ENCODE results near the gene TNFRSF6B.
"Not testable (repeated sequence)": the region's sequence is repeated elsewhere in the genome, so short reads cannot be mapped to it uniquely, and the experiment has no call there.

The TNFRSF6B gene

DNA sequence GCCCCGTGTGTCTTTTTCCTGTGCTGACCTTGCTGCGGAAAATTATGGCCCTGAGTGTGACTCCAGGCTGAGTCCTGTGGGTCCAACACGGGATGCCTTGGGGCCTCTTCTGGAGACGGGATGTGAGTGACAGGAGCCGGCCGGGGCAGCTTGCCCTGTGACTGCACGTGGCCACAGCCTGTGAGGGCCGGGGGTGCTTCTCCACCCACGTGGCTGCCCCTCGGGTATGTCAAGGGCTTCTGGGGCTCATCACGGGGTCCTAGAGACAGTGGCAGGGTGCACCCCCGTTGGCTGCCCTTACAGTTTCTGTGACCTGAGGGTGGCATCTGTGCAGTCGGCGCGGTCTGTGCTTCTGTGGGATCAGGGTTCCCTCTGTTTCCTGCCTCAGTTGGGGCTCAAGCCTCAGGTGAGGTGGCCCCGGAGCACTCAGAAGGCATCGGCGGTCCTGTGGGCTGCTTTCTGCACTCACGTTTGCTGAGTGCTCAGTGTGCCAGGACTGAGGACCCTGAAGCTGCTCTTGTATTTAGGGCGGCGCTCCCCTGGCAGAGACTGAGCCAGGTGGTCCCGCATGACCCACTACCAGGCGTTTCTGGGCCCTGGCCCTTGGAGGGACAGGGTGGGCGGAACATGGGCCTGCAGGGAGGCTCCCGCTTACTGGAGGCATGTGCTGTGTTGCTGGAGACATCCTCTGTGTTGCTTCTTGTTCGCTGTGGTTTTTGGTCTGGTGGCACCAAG lies 33.0 kb upstream of the TNFRSF6B start:
- no peak for TF ChIP-seq CTCF (IDR thresholded peaks at IDR 0.05; ENCODE audit: insufficient read depth, low read depth, low read length, missing control alignments)
- H3K4me3 ChIP-seq (ENCODE audit: low read length) = no peak overlapping the region
- DNase-seq (ENCODE audit: low read depth) = no peak

DNA sequence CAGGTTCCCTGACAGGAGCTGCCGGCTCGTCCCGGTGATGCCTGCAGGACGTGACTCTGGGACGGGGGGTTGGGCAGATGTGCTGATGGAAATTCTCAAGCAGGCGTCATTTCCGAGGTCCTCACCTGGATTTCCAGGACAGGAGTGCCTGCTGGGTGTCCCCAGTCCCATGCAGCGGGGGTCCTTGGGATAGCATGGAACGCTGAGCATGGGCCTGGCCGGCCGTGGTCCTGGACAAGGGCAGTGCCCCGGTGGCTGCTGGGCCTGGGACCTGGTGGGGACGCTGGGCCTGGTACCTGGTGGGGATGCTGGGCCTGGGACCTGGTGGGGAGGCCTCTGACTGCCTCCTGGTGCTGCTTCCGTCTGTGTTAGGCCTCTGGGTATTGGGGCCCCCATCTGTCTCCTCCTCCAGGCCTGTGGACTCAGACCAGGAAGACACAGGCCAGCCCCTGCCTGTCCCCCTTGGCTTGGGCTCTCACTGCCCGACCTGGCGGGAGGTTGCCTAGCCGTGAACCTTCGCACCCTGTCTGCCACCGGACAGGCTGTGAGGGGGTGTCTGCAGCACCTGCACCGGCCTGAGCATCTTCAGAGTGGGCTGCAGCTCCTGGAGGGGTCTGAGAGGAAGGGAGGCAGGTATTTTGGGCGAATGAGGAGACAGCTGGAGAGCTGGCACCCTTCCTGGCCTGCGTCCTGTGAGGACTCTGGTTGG lies 32.2 kb upstream of the TNFRSF6B start:
- H3K4me3 ChIP-seq (ENCODE audit: low read length) = no peak overlapping the region
- no peak for TF ChIP-seq CTCF (IDR thresholded peaks at IDR 0.05; ENCODE audit: insufficient read depth, low read depth, low read length, missing control alignments)
- DNase-seq (ENCODE audit: low read depth) = no peak

DNA sequence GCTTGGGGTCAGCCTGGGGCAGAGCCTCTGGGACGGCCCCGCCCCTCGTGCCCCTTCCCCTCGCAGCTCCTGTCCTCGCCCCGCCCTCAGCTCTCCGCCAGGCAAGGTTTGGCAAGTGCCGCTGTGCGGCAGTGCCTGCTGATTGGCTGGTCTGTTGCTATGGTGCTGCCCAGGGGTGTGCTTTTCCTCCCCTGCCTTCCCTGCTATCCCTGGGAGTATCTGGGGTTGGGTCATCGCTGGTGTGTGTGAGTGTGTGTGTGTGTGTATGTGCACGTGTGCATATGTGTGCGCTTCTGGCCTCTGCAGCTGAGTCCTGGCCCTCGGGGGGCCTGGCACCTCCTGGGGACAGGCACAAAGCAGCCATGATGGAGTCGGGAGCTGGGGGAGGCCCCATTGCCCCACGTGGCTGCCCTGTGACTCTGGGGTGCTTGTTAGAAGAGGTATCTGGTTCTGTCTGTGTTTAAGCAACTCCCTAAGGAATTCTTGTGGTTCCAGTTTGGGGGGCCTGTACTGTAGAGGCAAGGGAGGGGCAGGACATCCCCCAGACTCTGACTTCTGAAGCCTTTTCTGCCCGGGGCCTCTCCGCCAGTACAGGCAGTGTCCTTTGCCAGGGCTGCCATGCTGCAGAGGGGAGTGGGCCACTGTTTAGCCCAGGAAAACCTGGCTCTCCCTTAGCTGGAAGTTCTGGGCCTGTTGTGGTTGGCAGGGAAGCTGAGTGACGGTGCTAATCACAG lies 31.4 kb upstream of the TNFRSF6B start:
- TF ChIP-seq CTCF (IDR thresholded peaks at IDR 0.05; ENCODE audit: insufficient read depth, low read depth, low read length, missing control alignments) = no peak
- no peak for DNase-seq (ENCODE audit: low read depth)
- H3K4me3 ChIP-seq (ENCODE audit: low read length) = no peak overlapping the region

DNA sequence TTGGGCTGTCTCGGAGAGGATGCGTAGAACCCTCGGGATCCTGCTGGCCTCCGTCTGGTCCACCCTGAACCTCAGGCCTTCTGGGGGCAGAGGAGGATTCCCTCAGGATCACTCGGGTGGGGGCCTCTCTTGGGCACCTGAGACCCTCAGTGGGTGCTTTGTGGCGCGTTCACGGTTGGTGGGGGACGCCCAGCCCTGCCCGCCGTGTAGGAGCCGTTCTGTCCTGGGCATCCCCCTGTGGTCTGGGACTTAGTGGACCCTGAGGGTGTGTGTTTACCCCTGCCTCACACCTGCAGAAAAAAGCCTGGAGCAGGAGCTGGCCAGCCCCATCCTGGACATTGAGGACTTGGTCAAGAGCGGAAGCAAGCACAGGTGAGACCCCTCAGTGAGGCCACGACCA lies 30.7 kb upstream of the TNFRSF6B start:
- no peak for DNase-seq (ENCODE audit: low read depth)
- no peak for TF ChIP-seq CTCF (IDR thresholded peaks at IDR 0.05; ENCODE audit: insufficient read depth, low read depth, low read length, missing control alignments)
- no peak overlapping the region for H3K4me3 ChIP-seq (ENCODE audit: low read length)

GRCh38 chr20:63667858-63668257 lies 28.6 kb upstream of the TNFRSF6B start:
- no peak for TF ChIP-seq CTCF (IDR thresholded peaks at IDR 0.05; ENCODE audit: insufficient read depth, low read depth, low read length, missing control alignments)
- H3K4me3 ChIP-seq (ENCODE audit: low read length) = no peak overlapping the region
- DNase-seq (ENCODE audit: low read depth) = no peak

GRCh38 chr20:63668351-63668750 lies 28.1 kb upstream of the TNFRSF6B start:
- no peak for DNase-seq (ENCODE audit: low read depth)
- TF ChIP-seq CTCF (IDR thresholded peaks at IDR 0.05; ENCODE audit: insufficient read depth, low read depth, low read length, missing control alignments) = no peak

DNA sequence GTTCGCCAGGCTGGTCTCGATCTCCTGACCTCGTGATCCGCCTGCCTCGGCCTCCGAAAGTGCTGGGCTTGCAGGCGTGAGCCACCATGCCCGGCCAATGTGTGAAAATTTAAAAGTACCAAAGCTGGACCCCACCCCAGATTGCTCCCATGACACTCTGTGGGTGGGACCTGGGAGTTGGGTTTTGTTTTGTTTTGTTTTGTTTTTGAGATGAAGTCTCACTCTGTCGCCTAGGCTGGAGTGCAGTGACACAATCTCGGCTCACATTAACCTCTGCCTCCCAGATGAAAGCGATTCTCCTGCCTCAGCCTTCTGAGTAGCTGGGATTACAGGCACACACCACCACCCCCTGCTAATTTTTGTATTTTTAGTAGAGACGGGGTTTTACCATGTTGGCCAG lies 24.8 kb upstream of the TNFRSF6B start:
- not testable (repeated sequence) for DNase-seq (ENCODE audit: low read depth); H3K4me3 ChIP-seq (ENCODE audit: low read length)

More at GRCh38 chr20:63668351-63668750, 28.1 kb upstream of the TNFRSF6B start:
- no peak overlapping the region for H3K4me3 ChIP-seq (ENCODE audit: low read length)
